Inflammatory macrophage treated with lipopolysaccharide for 4 hours (primary cell): ENCODE measurements around the gene PRELID2.
"Not testable (repeated sequence)": the region's sequence is repeated elsewhere in the genome, so short reads cannot be mapped to it uniquely, and the experiment has no call there.

ENCODE experiments used
- DNase-seq: peaks from one replicate; pipeline ENCODE4 v3.0.0-alpha.2; 2020

Gene PRELID2

GRCh38 chr5:145737578-145737977 lies 97.6 kb downstream of the PRELID2 start:
- no peak for DNase-seq

GRCh38 chr5:145729956-145730355 lies 105.2 kb downstream of the PRELID2 start:
- not testable (repeated sequence) for DNase-seq

- DNase-seq = no peak
Observed at GRCh38 chr5:145723516-145723915, 111.6 kb downstream of the PRELID2 start.

- DNase-seq = no peak
Observed at GRCh38 chr5:145718956-145719355, 116.2 kb downstream of the PRELID2 start.

GRCh38 chr5:145715412-145715811 lies 119.7 kb downstream of the PRELID2 start:
- no peak for DNase-seq

- DNase-seq = no peak
Observed at GRCh38 chr5:145712245-145712644, 122.9 kb downstream of the PRELID2 start.

- DNase-seq = no peak
Observed at GRCh38 chr5:145711417-145711816, 123.7 kb downstream of the PRELID2 start.
